Erythroblast (primary cell): ENCODE results near the gene GNAT2.

Experiments used
- GATA1 ChIP-seq: IDR thresholded peaks from 2 replicates; pipeline ENCODE4 v1.6.1; 2011; ENCODE audit warnings: low read depth, mild to moderate bottlenecking, control low read depth, low read length, moderate library complexity
- POLR2A ChIP-seq: IDR thresholded peaks from 2 replicates; pipeline ENCODE4 v1.6.1; 2011; ENCODE audit warnings: mild to moderate bottlenecking, low read length

DNA sequence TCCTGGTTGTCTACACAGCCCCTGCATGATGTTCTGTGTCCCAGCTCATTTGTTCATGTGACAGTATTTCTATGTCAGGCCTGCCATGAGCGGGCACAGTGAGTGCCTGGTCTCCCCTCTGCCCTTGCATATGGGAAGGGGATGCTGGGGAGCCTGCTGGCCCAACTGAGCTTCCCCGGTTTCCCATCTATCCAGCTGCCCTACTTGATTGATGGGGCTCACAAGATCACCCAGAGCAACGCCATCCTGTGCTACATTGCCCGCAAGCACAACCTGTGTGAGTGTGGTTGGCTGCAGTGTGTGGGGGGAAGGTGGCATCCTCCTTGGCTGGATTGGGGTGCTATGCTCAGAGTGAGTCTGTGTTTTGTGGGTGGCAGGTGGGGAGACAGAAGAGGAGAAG, 38.0 kb upstream of the GNAT2 start:
- TF ChIP-seq POLR2A: no peak
- TF ChIP-seq GATA1: no peak
